Measurements from ENCODE around the gene RDH11.

DNA sequence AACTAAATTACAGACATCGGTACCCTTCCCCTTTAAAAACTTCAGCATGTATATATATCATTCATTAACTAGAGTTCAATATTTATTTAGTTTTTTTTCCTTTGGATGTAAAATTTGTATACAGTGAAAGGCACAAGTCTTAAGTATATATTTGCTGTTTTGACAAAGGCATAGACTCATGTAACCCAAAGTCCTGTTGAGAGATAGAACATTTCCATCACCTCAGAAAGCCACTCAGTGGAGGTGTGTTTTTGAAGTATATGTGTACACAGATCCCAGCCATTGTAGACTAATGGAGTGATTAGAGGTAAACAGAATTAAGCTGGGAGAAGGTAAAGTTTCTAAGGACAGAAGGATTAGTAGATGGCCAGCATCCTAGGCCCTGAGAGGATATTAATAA is 21.5 kb upstream of the RDH11 start:
- TF ChIP-seq, protein P1, sequence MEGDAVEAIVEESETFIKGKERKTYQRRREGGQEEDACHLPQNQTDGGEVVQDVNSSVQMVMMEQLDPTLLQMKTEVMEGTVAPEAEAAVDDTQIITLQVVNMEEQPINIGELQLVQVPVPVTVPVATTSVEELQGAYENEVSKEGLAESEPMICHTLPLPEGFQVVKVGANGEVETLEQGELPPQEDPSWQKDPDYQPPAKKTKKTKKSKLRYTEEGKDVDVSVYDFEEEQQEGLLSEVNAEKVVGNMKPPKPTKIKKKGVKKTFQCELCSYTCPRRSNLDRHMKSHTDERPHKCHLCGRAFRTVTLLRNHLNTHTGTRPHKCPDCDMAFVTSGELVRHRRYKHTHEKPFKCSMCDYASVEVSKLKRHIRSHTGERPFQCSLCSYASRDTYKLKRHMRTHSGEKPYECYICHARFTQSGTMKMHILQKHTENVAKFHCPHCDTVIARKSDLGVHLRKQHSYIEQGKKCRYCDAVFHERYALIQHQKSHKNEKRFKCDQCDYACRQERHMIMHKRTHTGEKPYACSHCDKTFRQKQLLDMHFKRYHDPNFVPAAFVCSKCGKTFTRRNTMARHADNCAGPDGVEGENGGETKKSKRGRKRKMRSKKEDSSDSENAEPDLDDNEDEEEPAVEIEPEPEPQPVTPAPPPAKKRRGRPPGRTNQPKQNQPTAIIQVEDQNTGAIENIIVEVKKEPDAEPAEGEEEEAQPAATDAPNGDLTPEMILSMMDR (optimal IDR thresholded peaks at IDR 0.05 in 1 of 3, IDR thresholded peaks at IDR 0.05 in 1 of 3, conservative IDR thresholded peaks at IDR 0.05 in 1 of 3; ENCODE audit: extremely low read depth in 1 of 3, insufficient read depth in 2 of 3, low read length in 3 of 3) = no peak
- no peak for TF ChIP-seq EZH2 (IDR thresholded peaks at IDR 0.05; ENCODE audit: low read length)
